SK-N-SH (cell line): ENCODE measurements around the gene CELSR1.

Experiments
- EP300 ChIP-seq, 2 experiments: IDR thresholded peaks; 2 replicates each; pipeline versions ENCODE4 v1.4.0 to v1.6.1; 2012; ENCODE audit warnings: borderline replicate concordance in 1 of 2, low read depth in 1 of 2, low read length in 1 of 2
- EZH2phosphoT487 ChIP-seq: fragments of 200-600 bp; sonication (generic); IDR thresholded peaks from 2 replicates; pipeline ENCODE4 v1.6.1; 2017; ENCODE audit warnings: low read depth, mixed run types, mild to moderate bottlenecking, antibody characterized with exemption, moderate library complexity, borderline replicate concordance
- GABPA ChIP-seq: IDR thresholded peaks from 2 replicates; pipeline ENCODE4 v1.4.0; 2012; ENCODE audit warnings: low read depth, mild to moderate bottlenecking
- MXI1 ChIP-seq: IDR thresholded peaks from 2 replicates; pipeline ENCODE4 v1.6.1; 2012; ENCODE audit warnings: mild to moderate bottlenecking, low read depth, low read length, improper control_type of control experiment
- RAD21 ChIP-seq: IDR thresholded peaks from 2 replicates; pipeline ENCODE4 v1.6.1; 2012; ENCODE audit warnings: mild to moderate bottlenecking, low read length
- TAF1 ChIP-seq: IDR thresholded peaks from 2 replicates; pipeline ENCODE4 v1.6.1; 2012; ENCODE audit warnings: low read depth, mild to moderate bottlenecking, low read length, moderate library complexity, borderline replicate concordance
- TF ChIP-seq, protein P1 (sequence below): fragments of 200-600 bp; sonication (generic); IDR thresholded peaks from 2 replicates; pipeline ENCODE4 v1.6.1; 2017; ENCODE audit warnings: antibody characterized with exemption, mild to moderate bottlenecking, moderate library complexity
- TF ChIP-seq, protein P2 (sequence below): IDR thresholded peaks from 2 replicates; pipeline ENCODE4 v1.4.0; 2012; ENCODE audit warnings: low read depth, borderline replicate concordance
- TF ChIP-seq, protein P3 (sequence below): IDR thresholded peaks from 2 replicates; pipeline ENCODE4; 2012

DNA sequence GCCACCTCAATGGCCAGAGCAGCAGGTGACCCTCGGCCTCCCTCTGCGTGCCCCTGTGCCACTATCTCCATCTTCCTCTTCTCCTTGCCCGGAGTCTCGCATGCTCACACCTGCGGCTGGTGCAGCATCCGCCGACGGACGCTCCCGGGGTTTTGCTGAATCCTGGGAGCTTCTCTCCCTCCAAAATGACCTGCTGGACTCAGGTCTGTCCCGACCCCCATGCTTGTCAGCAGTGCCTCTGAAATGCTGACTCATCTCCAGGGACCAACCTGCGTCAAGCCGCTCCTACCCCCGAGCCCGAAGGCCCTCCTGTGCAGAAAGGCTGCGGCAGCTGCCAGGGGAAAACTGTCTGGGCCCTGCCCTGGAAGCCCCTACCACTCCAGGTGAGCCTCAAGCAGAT is 58.4 kb downstream of the CELSR1 start:
- TF ChIP-seq, protein P1, sequence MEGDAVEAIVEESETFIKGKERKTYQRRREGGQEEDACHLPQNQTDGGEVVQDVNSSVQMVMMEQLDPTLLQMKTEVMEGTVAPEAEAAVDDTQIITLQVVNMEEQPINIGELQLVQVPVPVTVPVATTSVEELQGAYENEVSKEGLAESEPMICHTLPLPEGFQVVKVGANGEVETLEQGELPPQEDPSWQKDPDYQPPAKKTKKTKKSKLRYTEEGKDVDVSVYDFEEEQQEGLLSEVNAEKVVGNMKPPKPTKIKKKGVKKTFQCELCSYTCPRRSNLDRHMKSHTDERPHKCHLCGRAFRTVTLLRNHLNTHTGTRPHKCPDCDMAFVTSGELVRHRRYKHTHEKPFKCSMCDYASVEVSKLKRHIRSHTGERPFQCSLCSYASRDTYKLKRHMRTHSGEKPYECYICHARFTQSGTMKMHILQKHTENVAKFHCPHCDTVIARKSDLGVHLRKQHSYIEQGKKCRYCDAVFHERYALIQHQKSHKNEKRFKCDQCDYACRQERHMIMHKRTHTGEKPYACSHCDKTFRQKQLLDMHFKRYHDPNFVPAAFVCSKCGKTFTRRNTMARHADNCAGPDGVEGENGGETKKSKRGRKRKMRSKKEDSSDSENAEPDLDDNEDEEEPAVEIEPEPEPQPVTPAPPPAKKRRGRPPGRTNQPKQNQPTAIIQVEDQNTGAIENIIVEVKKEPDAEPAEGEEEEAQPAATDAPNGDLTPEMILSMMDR, result no peak
- TF ChIP-seq, protein P2, sequence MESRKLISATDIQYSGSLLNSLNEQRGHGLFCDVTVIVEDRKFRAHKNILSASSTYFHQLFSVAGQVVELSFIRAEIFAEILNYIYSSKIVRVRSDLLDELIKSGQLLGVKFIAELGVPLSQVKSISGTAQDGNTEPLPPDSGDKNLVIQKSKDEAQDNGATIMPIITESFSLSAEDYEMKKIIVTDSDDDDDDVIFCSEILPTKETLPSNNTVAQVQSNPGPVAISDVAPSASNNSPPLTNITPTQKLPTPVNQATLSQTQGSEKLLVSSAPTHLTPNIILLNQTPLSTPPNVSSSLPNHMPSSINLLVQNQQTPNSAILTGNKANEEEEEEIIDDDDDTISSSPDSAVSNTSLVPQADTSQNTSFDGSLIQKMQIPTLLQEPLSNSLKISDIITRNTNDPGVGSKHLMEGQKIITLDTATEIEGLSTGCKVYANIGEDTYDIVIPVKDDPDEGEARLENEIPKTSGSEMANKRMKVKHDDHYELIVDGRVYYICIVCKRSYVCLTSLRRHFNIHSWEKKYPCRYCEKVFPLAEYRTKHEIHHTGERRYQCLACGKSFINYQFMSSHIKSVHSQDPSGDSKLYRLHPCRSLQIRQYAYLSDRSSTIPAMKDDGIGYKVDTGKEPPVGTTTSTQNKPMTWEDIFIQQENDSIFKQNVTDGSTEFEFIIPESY, result no peak
- TF ChIP-seq, protein P3, sequence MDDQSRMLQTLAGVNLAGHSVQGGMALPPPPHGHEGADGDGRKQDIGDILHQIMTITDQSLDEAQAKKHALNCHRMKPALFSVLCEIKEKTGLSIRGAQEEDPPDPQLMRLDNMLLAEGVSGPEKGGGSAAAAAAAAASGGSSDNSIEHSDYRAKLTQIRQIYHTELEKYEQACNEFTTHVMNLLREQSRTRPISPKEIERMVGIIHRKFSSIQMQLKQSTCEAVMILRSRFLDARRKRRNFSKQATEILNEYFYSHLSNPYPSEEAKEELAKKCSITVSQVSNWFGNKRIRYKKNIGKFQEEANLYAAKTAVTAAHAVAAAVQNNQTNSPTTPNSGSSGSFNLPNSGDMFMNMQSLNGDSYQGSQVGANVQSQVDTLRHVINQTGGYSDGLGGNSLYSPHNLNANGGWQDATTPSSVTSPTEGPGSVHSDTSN, result no peak
- TF ChIP-seq TAF1 (no peak), EP300 (IDR thresholded peaks at IDR 0.05; ENCODE audit: borderline replicate concordance in 1 of 2, low read depth in 1 of 2, low read length in 1 of 2) (no peak), MXI1 (no peak), RAD21 (no peak), GABPA (no peak), EZH2phosphoT487 (no peak)
